ENCODE results near the gene HLA-B.

- TF ChIP-seq YY1 (IDR thresholded peaks at IDR 0.05; ENCODE audit: insufficient read depth, insufficient read length) (no peak), ZNF274 (IDR thresholded peaks at IDR 0.05; ENCODE audit: low read depth, low read length) (no peak)
Observed at GRCh38 chr6:31304683-31305082, 52.3 kb downstream of the HLA-B start.

Data from NT2/D1 (cell line).